SJSA1 (cell line): ENCODE results near the gene LYPD6B. TPM values are rescaled to one million over a fixed set of nuclear protein-coding genes. Genes with fewer than 3 reads are reported as not detected.

Experiments used
- DNase-seq, 2 experiments: peaks; one replicate each; pipeline ENCODE4 v3.0.0-alpha.2; 2015 to 2020; ENCODE audit warnings: low spot score in 2 of 2, low read depth in 1 of 2
- H3K27ac ChIP-seq: fragments of 250-450 bp; sonication (Bioruptor Pico); 2 replicates; pipeline ENCODE4 v1.5.1; 2020; ENCODE audit warnings: mild to moderate bottlenecking, moderate library complexity
- H3K27me3 ChIP-seq: fragments of 250-450 bp; sonication (Bioruptor Pico); replicated peaks from 2 replicates; pipeline ENCODE4 v1.5.1; 2020; ENCODE audit warnings: mild to moderate bottlenecking, moderate library complexity
- H3K36me3 ChIP-seq: fragments of 250-450 bp; sonication (Bioruptor Pico); 2 replicates; pipeline ENCODE4 v1.5.1; 2020; ENCODE audit warnings: mild to moderate bottlenecking
- H3K4me1 ChIP-seq: fragments of 250-450 bp; sonication (Bioruptor Pico); replicated peaks from 2 replicates; pipeline ENCODE4 v1.6.1; 2021; ENCODE audit warnings: mild to moderate bottlenecking
- H3K4me3 ChIP-seq: fragments of 250-450 bp; sonication (Bioruptor Pico); 2 replicates; pipeline ENCODE4 v1.5.1; 2020; ENCODE audit warnings: mild to moderate bottlenecking
- H3K9me3 ChIP-seq: fragments of 250-450 bp; sonication (Bioruptor Pico); replicated peaks from 2 replicates; pipeline ENCODE4 v1.5.1; 2020; ENCODE audit warnings: mild to moderate bottlenecking
- total RNA-seq: library from RNA; depleted of rRNA; stranded (reverse); fragments of >200 nt; shearing (Covaris generic); gene quantifications from 2 replicates; pipeline ENCODE4 v1.2.3, GENCODE V29; 2014

LYPD6B gene
- total RNA-seq, 1 experiment from 2014 or later = 35.7 TPM

DNA sequence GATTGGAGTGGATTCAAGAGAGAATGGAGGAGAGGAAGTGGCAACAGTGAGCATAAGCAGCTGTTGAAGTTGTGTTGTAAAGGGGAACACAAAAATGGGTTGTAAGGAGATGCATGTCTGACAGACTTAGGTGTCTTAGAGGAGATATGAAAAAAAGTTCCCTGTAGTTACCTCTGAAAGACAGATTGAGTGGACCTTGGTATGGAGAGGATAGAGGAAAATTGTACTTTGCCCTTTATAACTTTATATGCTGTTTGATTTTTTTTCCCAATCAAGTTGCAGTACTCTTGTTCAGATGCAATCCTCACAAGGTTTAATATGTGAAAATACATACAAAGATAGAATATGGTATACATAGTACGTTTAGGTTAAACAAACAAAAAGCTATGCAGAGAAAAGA lies 73.6 kb downstream of the LYPD6B start:
- no peak for DNase-seq
- no peak overlapping the region for H3K27ac ChIP-seq
- H3K36me3 ChIP-seq = no peaks in the 10 kb centered on the region
- 0 out of 2 replicates have a peak, but pooled peaks cover 3% of the 10 kb centered on the region for H3K9me3 ChIP-seq
- H3K4me3 ChIP-seq = no peak overlapping the region
- no peaks in the 10 kb centered on the region for H3K27me3 ChIP-seq
- peaks cover 11% of the 10 kb centered on the region for H3K4me1 ChIP-seq

DNA sequence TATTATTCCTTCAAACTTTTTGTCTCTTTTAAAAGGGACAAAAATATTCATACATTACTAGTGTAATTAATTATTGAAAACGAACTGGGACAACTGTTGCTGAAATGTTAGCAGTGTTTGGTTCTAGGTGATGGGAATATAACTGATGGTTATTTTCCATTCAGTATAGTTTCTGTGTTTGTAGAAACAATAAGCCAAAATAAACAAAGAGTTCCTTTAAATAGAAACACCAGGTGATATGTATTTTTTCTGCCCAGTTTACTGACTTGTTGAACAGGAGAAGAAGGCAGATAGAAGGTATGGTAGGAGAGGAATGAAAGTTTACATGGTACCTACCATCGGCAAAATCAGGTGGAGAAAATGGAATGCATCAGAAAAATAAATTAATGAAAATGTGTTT lies 74.2 kb downstream of the LYPD6B start:
- Histone ChIP-seq H3K36me3 (no peaks in the 10 kb centered on the region), H3K9me3 (0 out of 2 replicates have a peak, but pooled peaks cover 3% of the 10 kb centered on the region), H3K4me1 (peaks cover 11% of the 10 kb centered on the region), H3K4me3 (no peak overlapping the region), H3K27me3 (no peaks in the 10 kb centered on the region), H3K27ac (no peak overlapping the region)
- no peak for DNase-seq

DNA sequence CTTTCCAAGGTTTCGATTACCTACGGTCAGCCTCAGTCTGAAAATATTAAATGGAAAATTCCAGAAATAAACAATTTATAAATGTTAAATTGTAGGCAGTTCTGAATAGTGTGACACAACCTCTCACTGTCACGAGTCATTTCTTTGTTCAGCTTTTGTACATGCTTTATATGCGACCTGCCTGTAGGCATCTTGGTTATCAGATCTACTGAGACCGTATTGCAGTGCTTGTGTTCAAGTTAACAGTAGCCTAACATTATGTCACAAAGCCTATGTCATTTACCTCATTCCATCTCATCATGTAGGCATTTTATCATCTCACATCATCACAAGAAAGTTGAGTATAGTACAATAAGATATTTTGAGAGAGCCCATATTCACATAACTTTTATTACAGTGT lies 77.3 kb downstream of the LYPD6B start:
- no peaks in the 10 kb centered on the region for H3K9me3 ChIP-seq
- no peak overlapping the region for H3K4me3 ChIP-seq
- H3K27me3 ChIP-seq = no peaks in the 10 kb centered on the region
- no peaks in the 10 kb centered on the region for H3K36me3 ChIP-seq
- H3K4me1 ChIP-seq = peaks cover 11% of the 10 kb centered on the region
- no peak for DNase-seq
- H3K27ac ChIP-seq = no peak overlapping the region

DNA sequence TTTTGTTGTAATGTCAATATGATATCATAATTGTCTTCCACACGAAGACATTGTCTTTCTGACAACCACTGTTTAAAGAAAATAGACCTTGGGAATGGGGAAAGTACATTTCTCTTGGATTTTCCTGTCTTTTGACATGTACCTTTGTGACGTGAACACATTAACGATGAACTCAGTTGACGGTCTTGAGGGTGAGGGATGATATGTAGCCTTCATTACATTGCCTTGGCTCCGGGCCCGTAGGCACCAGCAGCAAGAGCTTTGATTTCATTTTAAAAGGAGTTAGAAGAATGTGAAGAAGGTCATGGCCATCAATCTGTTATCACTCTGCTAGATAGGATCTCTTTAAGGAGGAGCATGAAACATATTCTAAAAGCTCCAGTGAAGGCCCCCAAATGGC lies 80.9 kb downstream of the LYPD6B start:
- Histone ChIP-seq H3K4me1 (peaks cover 7% of the 10 kb centered on the region), H3K9me3 (no peaks in the 10 kb centered on the region), H3K36me3 (no peaks in the 10 kb centered on the region), H3K27ac (no peak overlapping the region), H3K27me3 (no peaks in the 10 kb centered on the region), H3K4me3 (no peak overlapping the region)
- no peak for DNase-seq

DNA sequence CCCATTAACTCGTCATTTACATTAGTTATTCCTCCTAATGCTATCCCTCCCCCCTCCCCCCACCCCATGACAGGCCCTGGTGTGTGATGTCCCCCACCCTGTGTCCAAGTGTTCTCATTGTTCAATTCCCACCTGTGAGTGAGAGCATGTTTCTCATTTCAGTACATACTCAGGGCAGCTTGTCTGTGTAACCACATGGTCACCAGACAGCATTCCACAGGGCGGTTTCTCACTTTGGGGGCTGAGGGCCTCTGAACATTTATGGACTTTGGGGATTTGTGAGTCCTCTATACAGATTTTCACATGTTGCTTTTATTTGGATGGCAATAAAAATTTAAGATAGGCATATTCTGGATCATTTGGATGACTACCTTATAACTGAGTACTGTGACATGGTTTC lies 84.0 kb downstream of the LYPD6B start:
- Histone ChIP-seq H3K36me3 (no peaks in the 10 kb centered on the region), H3K9me3 (no peaks in the 10 kb centered on the region), H3K4me1 (no peaks in the 10 kb centered on the region), H3K4me3 (no peak overlapping the region), H3K27me3 (no peaks in the 10 kb centered on the region), H3K27ac (no peak overlapping the region)
- no peak for DNase-seq

DNA sequence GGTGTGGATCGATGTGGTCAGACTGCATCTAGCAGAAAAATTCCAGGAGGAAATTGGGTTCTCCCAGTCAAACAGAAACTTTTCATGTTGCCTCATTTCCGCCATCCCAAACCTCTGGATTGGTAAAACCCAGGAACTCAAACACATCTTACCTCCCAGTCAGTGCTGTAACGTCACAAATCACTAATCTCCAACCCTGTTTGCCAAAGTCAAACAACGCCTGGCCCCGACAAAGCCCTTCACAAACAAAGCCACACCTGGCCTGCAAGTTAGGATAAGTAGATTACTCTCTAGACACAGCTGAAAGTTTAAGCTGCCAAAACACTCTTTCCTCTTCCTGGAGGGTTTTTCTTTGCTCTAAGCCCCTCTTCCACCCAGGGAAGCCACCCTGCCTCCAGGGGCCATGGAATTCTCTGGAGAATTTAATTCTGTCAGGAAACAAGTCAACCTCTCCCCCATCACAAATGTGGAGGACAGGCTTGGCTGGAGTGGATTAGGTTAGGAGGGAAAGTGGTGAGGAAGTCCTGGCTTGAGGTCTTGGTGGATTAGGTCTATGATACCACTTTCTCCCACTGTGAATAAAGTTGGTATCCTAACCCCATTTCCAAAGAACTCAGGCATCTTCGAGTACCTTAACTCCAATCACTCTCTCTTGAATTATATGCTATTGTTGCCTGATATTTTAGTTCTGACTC lies 86.7 kb downstream of the LYPD6B start:
- Histone ChIP-seq H3K36me3 (no peaks in the 10 kb centered on the region), H3K27me3 (no peaks in the 10 kb centered on the region), H3K27ac (no peak overlapping the region), H3K4me1 (no peaks in the 10 kb centered on the region), H3K4me3 (no peak overlapping the region), H3K9me3 (no peaks in the 10 kb centered on the region)
- no peak for DNase-seq

DNA sequence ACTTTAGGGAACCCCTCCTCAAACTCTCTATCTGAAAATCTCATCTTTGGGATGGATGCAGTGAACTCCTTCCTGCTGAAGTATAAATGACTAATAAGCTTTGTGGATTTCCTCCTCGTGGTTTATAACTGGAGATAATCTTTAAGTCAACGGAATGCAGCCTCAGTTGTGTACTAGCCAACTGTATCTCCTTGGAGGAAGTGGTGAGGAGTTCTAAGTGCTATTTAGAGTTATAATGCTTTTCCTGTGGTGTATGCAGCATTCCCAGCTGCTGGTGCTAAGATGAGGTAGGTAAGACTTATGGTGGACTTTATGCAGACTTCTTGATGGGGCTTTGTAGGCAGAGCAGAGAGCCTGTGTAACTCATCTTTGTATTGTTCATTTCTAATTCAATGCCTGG lies 90.9 kb downstream of the LYPD6B start:
- no peak overlapping the region for H3K4me3 ChIP-seq
- H3K4me1 ChIP-seq = peaks cover 6% of the 10 kb centered on the region
- H3K9me3 ChIP-seq = no peaks in the 10 kb centered on the region
- no peak overlapping the region for H3K27ac ChIP-seq
- no peaks in the 10 kb centered on the region for H3K36me3 ChIP-seq
- no peaks in the 10 kb centered on the region for H3K27me3 ChIP-seq
- no peak for DNase-seq

DNA sequence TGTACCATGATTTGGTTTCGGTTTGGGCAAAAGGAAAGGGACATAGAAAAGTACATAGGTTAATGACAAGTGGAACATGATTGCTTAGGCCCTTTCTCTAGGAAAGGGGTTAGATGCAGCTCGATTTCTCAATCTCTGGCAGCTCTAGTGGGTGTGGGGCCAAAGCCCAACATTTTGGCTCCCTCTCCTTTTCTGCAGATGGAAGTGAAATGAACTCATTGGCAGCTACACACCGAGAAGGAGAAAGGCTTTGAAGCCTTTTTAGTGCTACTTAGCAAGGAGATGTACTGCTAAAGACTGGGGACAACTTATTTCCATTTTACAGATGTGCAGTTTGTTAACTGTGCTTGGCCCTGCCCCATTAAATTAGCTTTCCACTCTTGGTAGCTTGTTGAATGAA lies 93.8 kb downstream of the LYPD6B start:
- Histone ChIP-seq H3K27me3 (no peaks in the 10 kb centered on the region), H3K36me3 (no peaks in the 10 kb centered on the region), H3K9me3 (no peaks in the 10 kb centered on the region), H3K27ac (no peak overlapping the region), H3K4me3 (no peak overlapping the region), H3K4me1 (peaks cover 6% of the 10 kb centered on the region)
- no peak for DNase-seq

DNA sequence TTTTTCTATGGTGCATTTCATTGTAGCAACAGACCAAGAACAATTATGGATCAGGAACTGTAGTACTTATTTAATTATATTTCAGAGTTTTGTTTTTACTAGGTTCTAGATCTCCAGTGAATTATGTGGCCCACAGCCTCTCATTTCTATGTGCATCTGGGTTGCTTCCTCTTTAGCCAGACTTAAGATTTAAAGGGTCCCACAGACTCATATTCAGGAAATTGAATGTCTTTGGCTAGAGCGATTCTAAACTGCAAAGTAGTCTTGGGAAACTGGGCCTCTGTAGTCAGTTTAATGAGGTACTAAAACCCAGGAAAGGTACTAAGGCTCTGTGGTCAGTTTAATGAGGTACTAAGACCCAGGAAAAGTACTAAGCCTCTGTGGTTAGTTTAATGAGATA lies 94.4 kb downstream of the LYPD6B start:
- DNase-seq = no peak
- Histone ChIP-seq H3K4me1 (peaks cover 6% of the 10 kb centered on the region), H3K27ac (no peak overlapping the region), H3K36me3 (no peaks in the 10 kb centered on the region), H3K27me3 (no peaks in the 10 kb centered on the region), H3K9me3 (no peaks in the 10 kb centered on the region), H3K4me3 (no peak overlapping the region)

DNA sequence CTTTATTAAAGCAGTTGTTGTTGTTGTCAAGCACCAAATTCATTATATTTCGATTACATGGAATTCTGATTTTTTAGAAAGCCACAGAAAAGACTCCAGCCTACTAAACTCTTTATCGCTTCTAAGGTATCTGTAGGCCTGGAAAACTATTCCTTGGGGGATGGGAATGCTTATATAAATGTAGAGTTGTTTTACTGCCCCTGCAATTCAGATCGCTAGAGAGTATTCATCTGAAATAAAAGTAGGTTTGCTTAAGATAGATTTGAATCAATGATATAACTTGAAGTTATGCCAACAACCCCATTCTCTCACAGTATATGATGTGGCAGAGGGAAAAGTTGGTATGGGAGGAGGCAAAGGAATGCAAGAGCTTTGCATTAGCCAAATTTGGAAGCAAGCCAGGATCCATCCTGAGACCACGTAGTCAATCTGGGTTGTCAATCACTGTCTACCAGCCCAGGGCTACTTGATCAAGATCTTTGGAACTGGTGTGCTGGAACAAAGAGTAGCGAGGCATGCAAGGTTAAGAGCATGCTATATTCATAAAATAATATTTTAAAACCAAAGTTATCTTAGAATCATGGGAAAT lies 95.9 kb downstream of the LYPD6B start:
- peaks cover 6% of the 10 kb centered on the region for H3K4me1 ChIP-seq
- H3K27ac ChIP-seq = no peak overlapping the region
- no peak overlapping the region for H3K4me3 ChIP-seq
- H3K36me3 ChIP-seq = no peaks in the 10 kb centered on the region
- H3K27me3 ChIP-seq = no peaks in the 10 kb centered on the region
- no peaks in the 10 kb centered on the region for H3K9me3 ChIP-seq
- DNase-seq = no peak

DNA sequence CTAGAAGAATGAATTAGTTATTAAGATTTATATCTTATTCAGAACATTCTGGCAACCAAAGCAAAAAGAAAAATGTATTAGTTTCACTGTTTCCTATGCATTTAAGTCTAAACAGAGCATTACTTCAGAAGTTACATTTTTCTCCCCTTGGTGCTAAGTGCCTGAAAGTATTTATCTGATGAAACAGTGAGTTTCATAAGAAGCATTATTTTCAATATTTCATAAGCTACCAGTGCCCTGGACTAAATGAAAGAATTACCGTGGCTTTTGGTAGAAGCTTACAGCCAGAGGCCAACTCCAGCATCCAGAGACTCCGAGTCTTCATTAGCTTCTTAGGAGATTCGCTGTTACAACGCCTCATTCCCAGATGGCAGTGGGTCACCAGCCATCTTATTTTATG lies 97.6 kb downstream of the LYPD6B start:
- H3K27me3 ChIP-seq = no peaks in the 10 kb centered on the region
- H3K36me3 ChIP-seq = no peaks in the 10 kb centered on the region
- H3K4me3 ChIP-seq = no peak overlapping the region
- no peak for DNase-seq
- no peak overlapping the region for H3K27ac ChIP-seq
- H3K9me3 ChIP-seq = no peaks in the 10 kb centered on the region
- H3K4me1 ChIP-seq = peaks cover 17% of the 10 kb centered on the region

DNA sequence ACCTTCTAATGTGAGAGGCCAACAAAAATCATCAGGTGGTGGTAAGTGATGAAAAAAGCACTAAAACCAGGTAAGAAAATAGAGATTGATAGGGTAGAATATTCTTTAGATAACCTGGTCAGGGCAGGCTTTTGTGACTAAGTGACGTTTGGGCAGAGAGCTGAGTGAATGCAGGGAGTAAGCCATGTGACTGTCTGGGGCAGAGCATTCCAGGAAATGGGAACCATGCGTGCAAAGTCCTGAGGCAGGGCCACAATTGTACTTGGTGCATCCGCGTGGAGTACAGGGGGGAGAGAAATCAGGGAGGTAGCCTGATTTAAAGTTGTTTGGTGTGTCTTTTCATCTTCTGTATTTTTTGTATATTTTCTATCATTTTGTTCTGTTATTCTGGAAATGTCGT lies 102.5 kb downstream of the LYPD6B start:
- H3K27ac ChIP-seq = peak overlapping the region; percentile 23; the same call in 1 of the 2 replicates
- peaks cover 17% of the 10 kb centered on the region for H3K4me1 ChIP-seq
- H3K4me3 ChIP-seq = no peak overlapping the region
- no peaks in the 10 kb centered on the region for H3K27me3 ChIP-seq
- H3K9me3 ChIP-seq = no peaks in the 10 kb centered on the region
- H3K36me3 ChIP-seq = no peaks in the 10 kb centered on the region
- peak; percentile 48 to 62 for DNase-seq

DNA sequence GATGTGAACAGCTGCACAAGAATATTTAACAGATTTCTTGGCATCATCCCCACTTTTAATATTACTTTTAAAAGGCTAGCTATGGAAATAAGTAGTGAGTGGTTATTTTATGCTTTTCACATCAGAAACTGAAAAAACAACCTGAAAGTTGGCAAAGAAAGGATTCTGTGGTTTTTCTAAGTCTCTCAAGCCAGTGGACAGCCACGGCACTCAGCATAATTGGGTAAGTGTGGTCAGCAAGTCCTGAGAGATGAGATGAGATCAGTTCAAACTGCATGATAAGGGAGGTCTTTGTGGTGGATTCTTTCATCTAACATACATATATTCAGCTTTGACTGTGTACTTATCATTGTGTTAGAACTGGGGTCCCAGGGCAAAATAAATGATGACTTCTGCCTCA lies 105.2 kb downstream of the LYPD6B start:
- Histone ChIP-seq H3K36me3 (no peaks in the 10 kb centered on the region), H3K27me3 (no peaks in the 10 kb centered on the region), H3K9me3 (no peaks in the 10 kb centered on the region), H3K4me1 (peaks cover 17% of the 10 kb centered on the region), H3K4me3 (no peak overlapping the region), H3K27ac (no peak overlapping the region)
- DNase-seq = no peak

DNA sequence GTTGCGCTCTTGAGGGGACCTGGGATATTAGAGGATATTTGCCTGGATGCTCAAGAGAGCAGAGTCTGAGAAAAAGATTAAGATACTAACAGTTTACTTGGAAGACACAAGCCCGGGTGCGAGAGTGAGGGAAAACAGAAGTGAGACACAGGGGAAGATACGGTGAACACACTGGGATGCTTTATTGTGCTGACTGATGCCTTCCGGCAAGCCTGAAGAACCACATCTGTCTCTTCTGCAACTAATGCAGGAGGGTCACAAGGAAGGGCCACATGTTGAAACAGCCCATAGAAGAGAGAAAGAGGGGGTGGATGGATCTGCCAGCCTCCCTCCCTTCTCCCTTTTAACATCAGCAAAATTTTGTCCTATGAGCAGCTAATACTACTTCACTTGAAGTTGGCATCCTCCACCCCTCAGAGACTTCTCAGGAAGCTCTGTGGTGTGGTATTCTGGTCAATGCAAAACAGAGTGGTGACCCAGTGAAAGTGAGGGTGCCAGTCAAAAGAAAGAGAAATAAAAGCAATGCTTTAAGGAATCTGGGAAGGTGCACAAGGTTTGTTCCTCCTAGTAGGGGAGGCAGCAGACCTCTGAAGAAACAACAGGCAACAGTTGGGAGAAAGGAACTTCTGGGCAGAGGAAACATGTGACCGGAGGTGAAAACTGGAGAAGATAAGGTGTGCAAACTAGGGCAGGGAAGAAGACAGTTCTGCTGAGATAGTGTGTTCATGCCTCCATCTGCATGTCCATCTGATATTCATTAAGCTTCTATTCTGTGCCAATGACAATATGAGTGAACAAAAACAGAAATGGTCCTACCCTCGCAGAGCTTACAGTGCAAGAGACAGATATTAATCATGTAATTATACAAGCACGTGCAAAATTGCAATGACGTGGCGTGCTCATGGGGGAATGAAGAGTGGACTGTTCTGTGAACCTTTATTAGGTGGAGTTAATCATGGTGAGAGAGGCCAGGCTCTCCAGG lies 107.1 kb downstream of the LYPD6B start:
- Histone ChIP-seq H3K27ac (no peak overlapping the region), H3K9me3 (no peaks in the 10 kb centered on the region), H3K36me3 (no peaks in the 10 kb centered on the region), H3K4me1 (peaks cover 12% of the 10 kb centered on the region), H3K27me3 (no peaks in the 10 kb centered on the region), H3K4me3 (no peak overlapping the region)
- DNase-seq = no peak
